Keratinocyte (primary cell): Measurements from ENCODE around the gene UBASH3B.

Source experiments
- EZH2 ChIP-seq: IDR thresholded peaks from one replicate; pipeline ENCODE4 v1.6.1; 2012; ENCODE audit warnings: inconsistent platforms, mild to moderate bottlenecking, low read length, moderate library complexity
- TF ChIP-seq, protein P1 (sequence below), 3 experiments: IDR thresholded peaks in 1 of 3; conservative IDR thresholded peaks in 1 of 3; optimal IDR thresholded peaks in 1 of 3; 2 replicates in 2 of 3; 3 replicates in 1 of 3; pipeline versions ENCODE3 to v1.5.1; 2011; ENCODE audit warnings: low read length in 3 of 3, mild to moderate bottlenecking in 3 of 3, moderate library complexity in 2 of 3, control low read depth in 1 of 3, inconsistent platforms in 1 of 3; ENCODE audit not compliant: insufficient read depth in 2 of 3; ENCODE audit errors: extremely low read depth in 1 of 3

DNA sequence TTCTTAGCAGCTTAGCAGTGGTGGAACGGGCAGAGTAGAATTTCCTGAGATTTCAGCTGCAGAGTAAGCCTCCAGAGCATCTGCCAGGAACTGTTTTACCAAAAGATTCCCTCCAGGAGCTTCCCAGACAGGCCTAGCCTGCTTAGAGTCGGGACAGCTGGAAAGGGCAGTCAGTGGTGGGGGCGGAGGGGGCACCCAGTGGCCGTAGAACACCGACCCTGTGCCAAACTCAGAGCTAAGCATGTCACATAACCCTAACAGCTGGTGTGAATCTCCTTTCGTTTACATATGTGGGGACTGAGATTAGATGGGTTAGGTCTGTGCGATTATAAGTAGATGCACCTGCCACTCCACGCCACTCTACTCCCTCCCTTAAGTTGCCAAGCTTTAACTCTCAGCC lies 102.8 kb downstream of the UBASH3B start:
- TF ChIP-seq, protein P1, sequence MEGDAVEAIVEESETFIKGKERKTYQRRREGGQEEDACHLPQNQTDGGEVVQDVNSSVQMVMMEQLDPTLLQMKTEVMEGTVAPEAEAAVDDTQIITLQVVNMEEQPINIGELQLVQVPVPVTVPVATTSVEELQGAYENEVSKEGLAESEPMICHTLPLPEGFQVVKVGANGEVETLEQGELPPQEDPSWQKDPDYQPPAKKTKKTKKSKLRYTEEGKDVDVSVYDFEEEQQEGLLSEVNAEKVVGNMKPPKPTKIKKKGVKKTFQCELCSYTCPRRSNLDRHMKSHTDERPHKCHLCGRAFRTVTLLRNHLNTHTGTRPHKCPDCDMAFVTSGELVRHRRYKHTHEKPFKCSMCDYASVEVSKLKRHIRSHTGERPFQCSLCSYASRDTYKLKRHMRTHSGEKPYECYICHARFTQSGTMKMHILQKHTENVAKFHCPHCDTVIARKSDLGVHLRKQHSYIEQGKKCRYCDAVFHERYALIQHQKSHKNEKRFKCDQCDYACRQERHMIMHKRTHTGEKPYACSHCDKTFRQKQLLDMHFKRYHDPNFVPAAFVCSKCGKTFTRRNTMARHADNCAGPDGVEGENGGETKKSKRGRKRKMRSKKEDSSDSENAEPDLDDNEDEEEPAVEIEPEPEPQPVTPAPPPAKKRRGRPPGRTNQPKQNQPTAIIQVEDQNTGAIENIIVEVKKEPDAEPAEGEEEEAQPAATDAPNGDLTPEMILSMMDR (optimal IDR thresholded peaks at IDR 0.05 in 1 of 3, IDR thresholded peaks at IDR 0.05 in 1 of 3, conservative IDR thresholded peaks at IDR 0.05 in 1 of 3; ENCODE audit: extremely low read depth in 1 of 3, insufficient read depth in 2 of 3, low read length in 3 of 3): no peak
- no peak for TF ChIP-seq EZH2
